DND-41 (cell line): Measurements from ENCODE around the gene RGS2.

Source experiments
- EZH2 ChIP-seq: IDR thresholded peaks from 3 replicates; pipeline ENCODE4 v1.6.1; 2012; ENCODE audit warnings: borderline replicate concordance, low read depth, mild to moderate bottlenecking, moderate library complexity, low read length, inconsistent platforms; ENCODE audit not compliant: severe bottlenecking
- TF ChIP-seq, protein P1 (sequence below): IDR thresholded peaks from 2 replicates; pipeline ENCODE4 v1.5.1; 2012; ENCODE audit warnings: borderline replicate concordance, low read length, moderate library complexity, mild to moderate bottlenecking; ENCODE audit not compliant: poor library complexity, severe bottlenecking; ENCODE audit errors: extremely low read depth

DNA sequence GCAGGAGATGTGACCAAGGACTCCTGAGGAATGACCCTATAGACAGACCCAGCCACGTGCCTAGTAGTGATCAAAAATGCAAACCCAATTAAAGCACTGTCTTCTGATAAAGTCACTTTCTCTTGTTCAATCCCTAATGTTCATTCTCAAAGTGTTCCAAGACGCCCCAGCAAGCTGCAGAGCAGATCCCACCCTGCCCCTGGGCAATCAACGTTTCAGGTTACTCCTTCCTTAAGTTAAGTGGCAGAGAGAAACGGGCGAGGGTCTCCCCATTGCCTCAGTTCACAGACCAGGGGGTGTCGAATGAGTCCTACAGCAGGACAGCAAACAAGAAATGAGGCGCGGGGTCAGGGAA is 699 bp upstream of the RGS2 start:
- TF ChIP-seq, protein P1, sequence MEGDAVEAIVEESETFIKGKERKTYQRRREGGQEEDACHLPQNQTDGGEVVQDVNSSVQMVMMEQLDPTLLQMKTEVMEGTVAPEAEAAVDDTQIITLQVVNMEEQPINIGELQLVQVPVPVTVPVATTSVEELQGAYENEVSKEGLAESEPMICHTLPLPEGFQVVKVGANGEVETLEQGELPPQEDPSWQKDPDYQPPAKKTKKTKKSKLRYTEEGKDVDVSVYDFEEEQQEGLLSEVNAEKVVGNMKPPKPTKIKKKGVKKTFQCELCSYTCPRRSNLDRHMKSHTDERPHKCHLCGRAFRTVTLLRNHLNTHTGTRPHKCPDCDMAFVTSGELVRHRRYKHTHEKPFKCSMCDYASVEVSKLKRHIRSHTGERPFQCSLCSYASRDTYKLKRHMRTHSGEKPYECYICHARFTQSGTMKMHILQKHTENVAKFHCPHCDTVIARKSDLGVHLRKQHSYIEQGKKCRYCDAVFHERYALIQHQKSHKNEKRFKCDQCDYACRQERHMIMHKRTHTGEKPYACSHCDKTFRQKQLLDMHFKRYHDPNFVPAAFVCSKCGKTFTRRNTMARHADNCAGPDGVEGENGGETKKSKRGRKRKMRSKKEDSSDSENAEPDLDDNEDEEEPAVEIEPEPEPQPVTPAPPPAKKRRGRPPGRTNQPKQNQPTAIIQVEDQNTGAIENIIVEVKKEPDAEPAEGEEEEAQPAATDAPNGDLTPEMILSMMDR = no peak
- TF ChIP-seq EZH2 = no peak
